Neuronal stem cell (in vitro differentiated cells): ENCODE measurements around the gene LRIG1.
"Not testable (repeated sequence)": the region's sequence is repeated elsewhere in the genome, so short reads cannot be mapped to it uniquely, and the experiment has no call there.

Experiments
- DNase-seq: peaks from one replicate; pipeline ENCODE4 v3.0.0-alpha.2; 2013; ENCODE audit warnings: low spot score
- H2AFZ ChIP-seq: one replicate; pipeline ENCODE4 v1.6.1; 2013; ENCODE audit warnings: mild to moderate bottlenecking, low read length, inconsistent platforms
- H2AK5ac ChIP-seq: 2 replicates; pipeline ENCODE4 v1.6.1; 2013; ENCODE audit warnings: low read depth, mild to moderate bottlenecking, inconsistent platforms, low read length, moderate library complexity, mixed read lengths
- H2BK120ac ChIP-seq: 2 replicates; pipeline ENCODE4 v1.6.1; 2013; ENCODE audit warnings: low read depth, mild to moderate bottlenecking, inconsistent platforms, low read length, moderate library complexity, mixed read lengths
- H2BK12ac ChIP-seq: one replicate; pipeline ENCODE4 v1.6.1; 2013; ENCODE audit warnings: low read length, inconsistent platforms
- H2BK15ac ChIP-seq: 2 replicates; pipeline ENCODE4 v1.6.1; 2013; ENCODE audit warnings: mild to moderate bottlenecking, low read length, inconsistent platforms, mixed read lengths
- H2BK5ac ChIP-seq: one replicate; pipeline ENCODE4 v1.6.1; 2013; ENCODE audit warnings: inconsistent platforms, mild to moderate bottlenecking, low read length, moderate library complexity
- H3K14ac ChIP-seq: one replicate; pipeline ENCODE4 v1.6.1; 2013; ENCODE audit warnings: low read length, inconsistent platforms
- H3K18ac ChIP-seq: 2 replicates; pipeline ENCODE4 v1.6.1; 2013; ENCODE audit warnings: low read length, inconsistent platforms
- H3K23ac ChIP-seq: 2 replicates; pipeline ENCODE4 v1.6.1; 2013; ENCODE audit warnings: low read depth, mild to moderate bottlenecking, mixed read lengths, low read length, inconsistent platforms; ENCODE audit not compliant: poor library complexity
- H3K27ac ChIP-seq: replicated peaks from 3 replicates; pipeline ENCODE4 v1.5.1; 2013; ENCODE audit warnings: low read length, inconsistent platforms
- H3K27me3 ChIP-seq, 3 experiments: 2 replicates each; pipeline ENCODE4 v1.6.1; 2013; ENCODE audit warnings: low read length in 3 of 3, mild to moderate bottlenecking in 2 of 3, inconsistent platforms in 1 of 3, low read depth in 1 of 3, mixed read lengths in 1 of 3, moderate library complexity in 1 of 3; ENCODE audit not compliant: control insufficient read depth in 3 of 3, insufficient read depth in 3 of 3
- H3K36me3 ChIP-seq, 2 donors: replicated peaks in 1 of 2; 2 replicates each; pipeline ENCODE4 v1.6.1; 2013; ENCODE audit warnings: low read length in 2 of 2; ENCODE audit not compliant: control insufficient read depth in 2 of 2, insufficient read depth in 2 of 2
- H3K4ac ChIP-seq: 2 replicates; pipeline ENCODE4 v1.6.1; 2013; ENCODE audit warnings: inconsistent platforms, mild to moderate bottlenecking, low read length, moderate library complexity
- H3K4me1 ChIP-seq, 2 donors: 1 replicate in 1 of 2; 2 replicates in 1 of 2; pipeline ENCODE4 v1.6.1; 2013; ENCODE audit warnings: low read length in 2 of 2, low read depth in 1 of 2; ENCODE audit not compliant: control insufficient read depth in 2 of 2, insufficient read depth in 1 of 2
- H3K4me2 ChIP-seq: one replicate; pipeline ENCODE4 v1.6.1; 2013; ENCODE audit warnings: mild to moderate bottlenecking, low read length, inconsistent platforms; ENCODE audit not compliant: insufficient read depth, poor library complexity, severe bottlenecking
- H3K4me3 ChIP-seq, 2 donors: 2 replicates each; pipeline ENCODE4 v1.5.1; 2013; ENCODE audit warnings: low read length in 2 of 2, mild to moderate bottlenecking in 2 of 2, inconsistent platforms in 1 of 2, moderate library complexity in 1 of 2
- H3K79me1 ChIP-seq: one replicate; pipeline ENCODE4 v1.6.1; 2013; ENCODE audit warnings: low read depth, mild to moderate bottlenecking, inconsistent platforms, low read length, moderate library complexity
- H3K9ac ChIP-seq: one replicate; pipeline ENCODE4 v1.6.1; 2013; ENCODE audit warnings: mild to moderate bottlenecking, low read depth, low read length, inconsistent platforms; ENCODE audit not compliant: poor library complexity
- H3K9me3 ChIP-seq, 2 donors: replicated peaks in 1 of 2; 2 replicates each; pipeline versions ENCODE3 to v1.6.1; 2013; ENCODE audit warnings: low read length in 2 of 2, mild to moderate bottlenecking in 2 of 2, inconsistent platforms in 1 of 2, low read depth in 1 of 2, mixed read lengths in 1 of 2, moderate library complexity in 1 of 2; ENCODE audit not compliant: control insufficient read depth in 2 of 2, insufficient read depth in 1 of 2
- H4K8ac ChIP-seq: one replicate; pipeline ENCODE4 v1.6.1; 2013; ENCODE audit warnings: low read depth, mild to moderate bottlenecking, inconsistent platforms, low read length, moderate library complexity
- H4K91ac ChIP-seq: one replicate; pipeline ENCODE4 v1.6.1; 2013; ENCODE audit warnings: low read length, low read depth, mild to moderate bottlenecking, inconsistent platforms; ENCODE audit not compliant: poor library complexity
- WGBS, 2 donors: extraction: QIAGEN DNeasy Blood & Tissue Kit; methylation state at CpG; one replicate each; pipeline ENCODE4 v1.1.7; 2013; ENCODE audit warnings: missing lambda C conversion rate in 2 of 2, mixed read lengths in 1 of 2; ENCODE audit not compliant: insufficient read length in 2 of 2, insufficient replicate concordance in 1 of 2; ENCODE audit errors: extremely low coverage in 2 of 2; 5-methylcytosine and 5-hydroxymethylcytosine counted together

LRIG1 gene

DNA sequence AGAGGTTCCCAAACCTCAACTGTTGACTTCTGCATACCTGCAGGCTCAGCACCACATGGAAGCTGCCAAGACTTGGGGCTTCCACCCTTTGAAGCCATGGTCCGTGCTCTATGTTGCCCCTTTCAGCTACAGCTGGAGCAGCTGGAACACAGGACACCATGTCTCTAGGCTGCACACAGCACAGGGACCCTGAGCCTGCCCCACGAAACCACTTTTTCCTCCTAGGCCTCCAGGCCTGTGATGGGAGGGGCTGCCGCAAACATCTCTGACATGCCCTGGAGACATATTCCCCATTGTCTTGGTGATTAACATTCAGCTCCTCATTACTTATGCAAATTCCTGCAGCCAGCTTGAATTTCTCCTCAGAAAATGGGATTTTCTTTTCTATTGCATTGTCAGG lies 78.9 kb downstream of the LRIG1 start:
- not testable (repeated sequence) for H3K4me2 ChIP-seq, H2BK15ac ChIP-seq, H4K8ac ChIP-seq, H2AK5ac ChIP-seq, H3K4me3 ChIP-seq, H3K4ac ChIP-seq, H3K23ac ChIP-seq, H4K91ac ChIP-seq, DNase-seq, H3K18ac ChIP-seq, H2BK120ac ChIP-seq, H3K14ac ChIP-seq, H3K9ac ChIP-seq, H3K27ac ChIP-seq, H2BK12ac ChIP-seq, H3K27me3 ChIP-seq, H2BK5ac ChIP-seq, H2AFZ ChIP-seq
- peaks cover 20% of the 10 kb centered on the region for H3K79me1 ChIP-seq
- peaks cover 16 to 60% of the 10 kb centered on the region in 2 donors for H3K9me3 ChIP-seq
- H3K36me3 ChIP-seq, result peaks cover 57 to 66% of the 10 kb centered on the region in 2 donors
- no CpG with 5 or more reads among the region's 3 CpGs for WGBS, 2 donors
- peaks cover 15% of the 10 kb centered on the region in 2 donors for H3K4me1 ChIP-seq

DNA sequence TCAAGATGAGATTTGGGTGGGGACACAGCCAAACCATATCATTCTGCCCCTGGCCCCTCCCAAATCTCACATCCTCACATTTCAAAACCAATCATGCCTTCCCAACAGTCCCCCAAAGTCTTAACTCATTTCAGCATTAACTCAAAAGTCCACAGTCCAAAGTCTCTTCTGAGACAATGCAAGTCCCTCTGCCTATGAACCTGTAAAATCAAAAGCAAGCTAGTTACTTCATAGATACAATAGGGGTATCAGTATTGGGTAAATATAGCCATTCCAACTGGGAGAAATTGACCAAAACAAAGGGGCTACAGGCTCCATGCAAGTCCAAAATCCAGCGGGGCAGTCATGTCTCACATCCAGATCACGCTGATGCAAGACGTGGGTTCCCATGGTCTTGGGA lies 79.7 kb downstream of the LRIG1 start:
- not testable (repeated sequence) for H3K4me3 ChIP-seq, H3K23ac ChIP-seq, H2AFZ ChIP-seq, H3K27me3 ChIP-seq, H2BK12ac ChIP-seq, H3K18ac ChIP-seq, H4K91ac ChIP-seq, H2AK5ac ChIP-seq, H4K8ac ChIP-seq, H3K4ac ChIP-seq, H3K4me2 ChIP-seq, H2BK15ac ChIP-seq, H2BK120ac ChIP-seq, H3K27ac ChIP-seq, H3K9ac ChIP-seq, H3K14ac ChIP-seq, DNase-seq, H2BK5ac ChIP-seq
- WGBS, 2 donors, result no CpG with 5 or more reads among the region's 3 CpGs
- H3K9me3 ChIP-seq, result peaks cover 16 to 57% of the 10 kb centered on the region in 2 donors
- peaks cover 15% of the 10 kb centered on the region in 2 donors for H3K4me1 ChIP-seq
- peaks cover 21% of the 10 kb centered on the region for H3K79me1 ChIP-seq
- peaks cover 60 to 69% of the 10 kb centered on the region in 2 donors for H3K36me3 ChIP-seq

DNA sequence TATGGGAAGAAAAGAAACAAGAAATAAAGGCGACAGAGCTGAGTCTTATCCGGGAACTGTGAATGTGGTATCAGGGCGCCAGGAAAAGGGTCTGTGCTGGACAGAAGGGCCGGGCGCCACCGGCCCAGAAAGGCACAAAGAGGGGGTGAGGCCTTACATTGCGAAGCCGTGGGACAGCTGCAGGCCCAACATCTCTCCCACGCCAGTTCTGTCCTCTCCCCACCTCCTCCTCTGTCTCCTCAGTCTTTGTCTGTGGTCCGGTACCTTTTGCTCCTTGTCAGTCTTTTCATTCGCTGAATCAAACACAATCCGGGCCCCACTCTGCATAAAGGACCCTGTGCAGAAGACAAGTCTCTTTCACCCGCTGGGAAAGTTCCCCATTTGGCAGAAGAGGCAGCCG lies 81.8 kb downstream of the LRIG1 start:
- Histone ChIP-seq H2BK15ac (no peak overlapping the region), H2BK120ac (no peak overlapping the region), H2AK5ac (no peak overlapping the region), H3K79me1 (peaks cover 24% of the 10 kb centered on the region), H3K9me3 (peaks cover 13 to 44% of the 10 kb centered on the region in 2 donors), H3K27ac (peak overlapping the region; percentile 42), H3K18ac (peak overlapping the region; percentile 44), H3K14ac (no peak overlapping the region), H2AFZ (no peak overlapping the region), H4K91ac (no peak overlapping the region), H3K23ac (no peak overlapping the region), H3K36me3 (peaks cover 61 to 68% of the 10 kb centered on the region in 2 donors), H4K8ac (no peak overlapping the region), H2BK5ac (no peak overlapping the region), H3K9ac (no peak overlapping the region), H2BK12ac (no peak overlapping the region), H3K4ac (no peak overlapping the region), H3K4me1 (peaks cover 15% of the 10 kb centered on the region in 2 donors), H3K27me3 (no peaks in the 10 kb centered on the region), H3K4me2 (no peak overlapping the region), H3K4me3 (no peak overlapping the region)
- DNase-seq, result no peak
- WGBS, 2 donors, result no CpG with 5 or more reads among the region's 14 CpGs

DNA sequence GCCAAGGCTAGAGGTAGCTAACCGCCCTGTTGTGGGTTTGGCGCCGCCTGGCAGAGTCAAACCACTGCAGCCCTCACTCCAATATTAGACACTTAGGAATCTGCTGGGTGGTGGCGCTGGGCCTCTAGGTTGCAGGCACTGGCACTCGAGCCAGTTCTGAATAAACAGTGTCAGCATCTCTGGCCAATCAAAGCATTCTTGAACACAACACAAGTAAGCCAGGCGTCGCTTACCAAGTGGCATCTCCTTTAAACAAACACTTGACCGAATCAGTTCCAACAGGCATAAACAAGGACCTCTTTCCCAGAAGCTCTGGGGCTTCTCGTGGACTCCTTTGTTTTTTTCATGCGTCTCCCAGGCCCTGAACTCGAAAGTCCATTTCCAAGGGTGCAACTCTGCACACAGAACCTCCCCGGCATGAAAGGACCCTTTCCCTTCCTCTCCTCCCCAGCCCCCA lies 82.3 kb downstream of the LRIG1 start:
- Histone ChIP-seq H3K27ac (no peak overlapping the region), H3K4me1 (peaks cover 15% of the 10 kb centered on the region in 2 donors), H3K79me1 (peaks cover 22% of the 10 kb centered on the region), H2BK5ac (no peak overlapping the region), H3K4me2 (no peak overlapping the region), H4K8ac (no peak overlapping the region), H3K36me3 (peaks cover 57 to 68% of the 10 kb centered on the region in 2 donors), H3K23ac (no peak overlapping the region), H2BK120ac (no peak overlapping the region), H3K4ac (no peak overlapping the region), H3K9ac (no peak overlapping the region), H2BK12ac (no peak overlapping the region), H3K18ac (peak overlapping the region; percentile 59), H2AK5ac (no peak overlapping the region), H2AFZ (no peak overlapping the region), H3K4me3 (no peak overlapping the region), H4K91ac (no peak overlapping the region), H3K27me3 (no peaks in the 10 kb centered on the region), H2BK15ac (no peak overlapping the region), H3K9me3 (peaks cover 8 to 39% of the 10 kb centered on the region in 2 donors), H3K14ac (no peak overlapping the region)
- no CpG with 5 or more reads among the region's 12 CpGs for WGBS, 2 donors
- DNase-seq, result no peak
